A673 (cell line): ENCODE results near the gene DSCAML1.

ENCODE experiments used
- EZH2 ChIP-seq: fragments of 200-600 bp; sonication (generic); IDR thresholded peaks from 2 replicates; pipeline ENCODE4 v1.6.1; 2017; ENCODE audit warnings: borderline replicate concordance, low read depth, mild to moderate bottlenecking, mixed read lengths, antibody characterized with exemption, low read length; ENCODE audit not compliant: poor library complexity, severe bottlenecking
- TF ChIP-seq, protein P1 (sequence below): fragments of 300-800, 200-600 bp; sonication (generic); conservative IDR thresholded peaks from 2 replicates; pipeline ENCODE4 v1.5.1; 2017; ENCODE audit warnings: low read depth, mild to moderate bottlenecking, antibody characterized with exemption, low read length, moderate library complexity, mixed read lengths

DNA sequence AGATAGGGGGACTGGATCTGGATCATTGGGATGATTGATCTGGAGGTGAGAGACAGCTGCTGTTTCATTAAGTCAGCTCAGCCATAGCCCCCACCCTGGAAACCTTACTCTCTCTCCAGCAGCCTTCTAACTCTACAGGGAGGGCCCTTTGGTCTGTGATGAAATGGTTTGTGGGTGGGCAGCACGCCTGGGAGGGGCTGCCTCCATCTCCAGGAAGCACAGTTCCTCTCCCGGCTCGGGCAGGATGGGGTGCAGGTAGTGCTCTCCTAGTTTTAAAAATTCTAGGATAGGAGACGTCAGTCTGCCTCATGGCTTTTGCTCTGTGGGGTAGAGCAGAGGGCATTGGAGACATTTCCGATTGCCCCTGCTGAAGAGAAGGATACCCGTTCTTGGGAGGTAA lies 379.7 kb downstream of the DSCAML1 start:
- TF ChIP-seq, protein P1, sequence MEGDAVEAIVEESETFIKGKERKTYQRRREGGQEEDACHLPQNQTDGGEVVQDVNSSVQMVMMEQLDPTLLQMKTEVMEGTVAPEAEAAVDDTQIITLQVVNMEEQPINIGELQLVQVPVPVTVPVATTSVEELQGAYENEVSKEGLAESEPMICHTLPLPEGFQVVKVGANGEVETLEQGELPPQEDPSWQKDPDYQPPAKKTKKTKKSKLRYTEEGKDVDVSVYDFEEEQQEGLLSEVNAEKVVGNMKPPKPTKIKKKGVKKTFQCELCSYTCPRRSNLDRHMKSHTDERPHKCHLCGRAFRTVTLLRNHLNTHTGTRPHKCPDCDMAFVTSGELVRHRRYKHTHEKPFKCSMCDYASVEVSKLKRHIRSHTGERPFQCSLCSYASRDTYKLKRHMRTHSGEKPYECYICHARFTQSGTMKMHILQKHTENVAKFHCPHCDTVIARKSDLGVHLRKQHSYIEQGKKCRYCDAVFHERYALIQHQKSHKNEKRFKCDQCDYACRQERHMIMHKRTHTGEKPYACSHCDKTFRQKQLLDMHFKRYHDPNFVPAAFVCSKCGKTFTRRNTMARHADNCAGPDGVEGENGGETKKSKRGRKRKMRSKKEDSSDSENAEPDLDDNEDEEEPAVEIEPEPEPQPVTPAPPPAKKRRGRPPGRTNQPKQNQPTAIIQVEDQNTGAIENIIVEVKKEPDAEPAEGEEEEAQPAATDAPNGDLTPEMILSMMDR: no peak
- no peak for TF ChIP-seq EZH2
